ENCODE data around the gene GNAI3. TPM values are rescaled to one million over a fixed set of nuclear protein-coding genes. Genes with fewer than 3 reads are reported as not detected.

The GNAI3 gene
- total RNA-seq, 2 donors from 2014 or later, result 3.6 to 4.9 TPM

- DNase-seq (no peak), ATAC-seq (no peak)
- intact Hi-C loops (cut with DNase I), result no loop called here
- 63 to 79% methylated on average over 8 to 9 of the region's 9 CpGs for WGBS, 2 donors
- Histone ChIP-seq H3K9me3 (no peaks in the 10 kb centered on the region), H3K27me3 (no peaks in the 10 kb centered on the region), H3K4me3 (no peak overlapping the region), H3K27ac (no peak overlapping the region), H3K4me1 (peaks cover 2% of the 10 kb centered on the region), H3K36me3 (replicated peaks in 1 of 2; ENCODE audit: insufficient read depth in 1 of 2, low read depth in 2 of 2) (no peaks in the 10 kb centered on the region)
- TF ChIP-seq POLR2A (IDR thresholded peaks at IDR 0.05) (no peak), CTCF (IDR thresholded peaks at IDR 0.05) (no peak)
Measured at GRCh38 chr1:109537450-109538178, 10.8 kb upstream of the GNAI3 start.

- H3K4me3 ChIP-seq, result no peak overlapping the region
- ATAC-seq, result no peak
- WGBS, 2 donors, result 74 to 82% methylated on average over 7 to 9 of the region's 9 CpGs
- H3K4me1 ChIP-seq, result no peaks in the 10 kb centered on the region
- no peak for DNase-seq
- no peaks in the 10 kb centered on the region for H3K9me3 ChIP-seq
- H3K27me3 ChIP-seq, result no peaks in the 10 kb centered on the region
- intact Hi-C loops (cut with DNase I), result no loop called here
- TF ChIP-seq CTCF (IDR thresholded peaks at IDR 0.05) (no peak), POLR2A (IDR thresholded peaks at IDR 0.05) (no peak)
- H3K36me3 ChIP-seq (replicated peaks in 1 of 2; ENCODE audit: insufficient read depth in 1 of 2, low read depth in 2 of 2), result no peaks in the 10 kb centered on the region
- H3K27ac ChIP-seq, result no peak overlapping the region
Measured at GRCh38 chr1:109538827-109539555, 9.4 kb upstream of the GNAI3 start.

- ATAC-seq (no peak), DNase-seq (no peak)
- no peaks in the 10 kb centered on the region for H3K27me3 ChIP-seq
- H3K27ac ChIP-seq, result no peak within 1 kb of the TSS
- TF ChIP-seq POLR2A (IDR thresholded peaks at IDR 0.05), result no peak
- no peak for TF ChIP-seq CTCF (IDR thresholded peaks at IDR 0.05)
- no peak within 1 kb of the TSS for H3K4me3 ChIP-seq
- H3K36me3 ChIP-seq (replicated peaks in 1 of 2; ENCODE audit: insufficient read depth in 1 of 2, low read depth in 2 of 2), result no peaks in the 10 kb centered on the region
- no peaks in the 10 kb centered on the region for H3K4me1 ChIP-seq
- intact Hi-C loops (cut with DNase I), result loop anchor here (5.0 to 10.0 kb wide), 2 partner anchors 88 to 235 kb away; no protein-coding TSS in a partner anchor
- 62 to 70% methylated on average over 1 to 7 of the region's 7 CpGs for WGBS, 2 donors
- no peaks in the 10 kb centered on the region for H3K9me3 ChIP-seq
Measured at GRCh38 chr1:109539676-109540075, 8.7 kb upstream of the GNAI3 start, which contains the start of gene GPR61. Gene GPR61 (plus strand): TSS chr1:109539872. CDS start chr1:109543023, 3,151 bp downstream.

GRCh38 chr1:109541102-109541501, 7.3 kb upstream of the GNAI3 start:
- Histone ChIP-seq H3K4me3 (no peak overlapping the region), H3K36me3 (replicated peaks in 1 of 2; ENCODE audit: insufficient read depth in 1 of 2, low read depth in 2 of 2) (no peaks in the 10 kb centered on the region), H3K27ac (no peak overlapping the region), H3K9me3 (no peaks in the 10 kb centered on the region), H3K27me3 (no peaks in the 10 kb centered on the region), H3K4me1 (no peaks in the 10 kb centered on the region)
- WGBS, 2 donors, result 73 to 76% methylated on average over 3 of the region's 3 CpGs
- no peak for DNase-seq
- no peak for ATAC-seq
- no peak for TF ChIP-seq POLR2A (IDR thresholded peaks at IDR 0.05)
- no peak for TF ChIP-seq CTCF (IDR thresholded peaks at IDR 0.05)
- intact Hi-C loops (cut with DNase I), result loop anchor here (5.0 to 10.0 kb wide), 2 partner anchors 86 to 234 kb away; no protein-coding TSS in a partner anchor

Data from body of pancreas (tissue), 4 donors.